ENCODE data around the gene SPACDR. TPM values are rescaled to one million over a fixed set of nuclear protein-coding genes. Genes with fewer than 3 reads are reported as not detected.

The SPACDR gene
- total RNA-seq, 1 experiment from 2014 or later: 1.5 TPM

- ATAC-seq: no peak
- Histone ChIP-seq H3K9me3 (ENCODE audit: control insufficient read depth, insufficient read depth, low read depth, low read length) (no peaks in the 10 kb centered on the region), H3K4me1 (ENCODE audit: control insufficient read depth, insufficient read depth, low read length) (no peaks in the 10 kb centered on the region), H3K4me3 (ENCODE audit: low read depth in 2 of 2, low read length in 2 of 2) (no peak overlapping the region), H3K27me3 (ENCODE audit: control insufficient read depth, insufficient read depth, low read length) (0 out of 2 replicates have a peak, but pooled peaks cover 2% of the 10 kb centered on the region), H3K36me3 (ENCODE audit: control insufficient read depth, insufficient read depth, low read length) (no peaks in the 10 kb centered on the region), H3K27ac (ENCODE audit: low read length) (no peak overlapping the region)
- in situ Hi-C loops (cut with HindIII; ENCODE audit: low pct_unique_long_range_greater_than_20kb, low sequenced_read_pairs) (no loop called here), intact Hi-C loops (cut with micrococcal nuclease; ENCODE audit: unreplicated experiment) (no loop called here)
- TF ChIP-seq CTCF (IDR thresholded peaks at IDR 0.05) (no peak), SIN3A (IDR thresholded peaks at IDR 0.05; ENCODE audit: borderline replicate concordance, insufficient read depth, low read depth, low read length) (no peak), TCF7L2 (IDR thresholded peaks at IDR 0.05; ENCODE audit: low read depth, low read length) (no peak), REST (IDR thresholded peaks at IDR 0.05; ENCODE audit: insufficient read depth in 1 of 2, low read depth in 2 of 2, low read length in 1 of 2) (no peak), POLR2AphosphoS5 (IDR thresholded peaks at IDR 0.05; ENCODE audit: low read depth, low read length) (no peak)
- ChIA-PET POLR2A (no interaction called here), CTCF (interaction anchor here (0.6 to 1.3 kb wide), 4 partner anchors 9 to 48 kb away, joined by 3 to 8 read pairs (median 4); no protein-coding TSS in a partner anchor)
- BruUV-seq (replicated peaks): no TSS peak
- DNase-seq (ENCODE audit: low read depth, low spot score): no peak
These were observed 57.3 kb downstream of the SPACDR start for GRCh38 chr7:100406767-100407166.

Other genes starting within 250 kb of the SPACDR start
- not detected for gene PVRIG, start 244.3 kb downstream of the SPACDR start, total RNA-seq (2021; ENCODE audit: unreplicated experiment)
- not detected for gene SPDYE3, start 156.6 kb downstream of the SPACDR start, total RNA-seq (2021; ENCODE audit: unreplicated experiment)
- gene PILRB, start 106.1 kb downstream of the SPACDR start, total RNA-seq (2021; ENCODE audit: unreplicated experiment): 73.2 TPM
- gene PILRA, start 90.8 kb downstream of the SPACDR start, total RNA-seq (2021; ENCODE audit: unreplicated experiment): 4.8 TPM
- gene ZCWPW1, start 35.6 kb downstream of the SPACDR start, total RNA-seq (2021; ENCODE audit: unreplicated experiment): 6.5 TPM
- 72.1 TPM for gene MEPCE, start 34.4 kb downstream of the SPACDR start, total RNA-seq (2021; ENCODE audit: unreplicated experiment)
- gene PPP1R35, start 27.8 kb downstream of the SPACDR start, total RNA-seq (2021; ENCODE audit: unreplicated experiment): 74.4 TPM
- gene TSC22D4, start 15.0 kb upstream of the SPACDR start, total RNA-seq (2021; ENCODE audit: unreplicated experiment): 82.6 TPM
- 4.0 TPM for gene NYAP1, start 19.7 kb upstream of the SPACDR start, total RNA-seq (2021; ENCODE audit: unreplicated experiment)
- gene AGFG2, start 74.9 kb upstream of the SPACDR start, total RNA-seq (2021; ENCODE audit: unreplicated experiment): 42.5 TPM
- 3.0 TPM for gene SAP25, start 109.6 kb upstream of the SPACDR start, total RNA-seq (2021; ENCODE audit: unreplicated experiment)
- 66.4 TPM for gene LRCH4, start 121.9 kb upstream of the SPACDR start, total RNA-seq (2021; ENCODE audit: unreplicated experiment)
- gene FBXO24, start 122.1 kb upstream of the SPACDR start, total RNA-seq (2021; ENCODE audit: unreplicated experiment): 0.59 TPM
- gene PCOLCE, start 138.1 kb upstream of the SPACDR start, total RNA-seq (2021; ENCODE audit: unreplicated experiment): 13.8 TPM
- gene MOSPD3, start 148.3 kb upstream of the SPACDR start, total RNA-seq (2021; ENCODE audit: unreplicated experiment): 25.0 TPM
- gene TFR2, start 177.3 kb upstream of the SPACDR start, total RNA-seq (2021; ENCODE audit: unreplicated experiment): 9.1 TPM
- gene ACTL6B, start 192.2 kb upstream of the SPACDR start, total RNA-seq (2021; ENCODE audit: unreplicated experiment): not detected
- gene GNB2, start 209.5 kb upstream of the SPACDR start, total RNA-seq (2021; ENCODE audit: unreplicated experiment): 289 TPM
- gene GIGYF1, start 230.0 kb upstream of the SPACDR start, total RNA-seq (2021; ENCODE audit: unreplicated experiment): 52.6 TPM
- gene POP7, start 241.9 kb upstream of the SPACDR start, total RNA-seq (2021; ENCODE audit: unreplicated experiment): 52.3 TPM

Measured in Panc1 (cell line).